Natural killer cell (primary cell): ENCODE measurements around the gene MATN1. TPM values are rescaled to one million over a fixed set of nuclear protein-coding genes. Genes with fewer than 3 reads are reported as not detected.

Source experiments
- ATAC-seq, 3 donors: fragments of 150-1000 bp in 2 of 3; fragments of 200-7000 bp in 1 of 3; cut with Tn5 transposase; 1 replicate in 1 of 3; 2 replicates in 2 of 3; pipeline ENCODE4 v1.10.0; 2021; ENCODE audit warnings: mild to moderate bottlenecking in 2 of 3, moderate library complexity in 2 of 3
- DNase-seq, 2 donors: peaks; one replicate each; pipeline versions ENCODE4 v3.0.0 to v3.0.0-alpha.2; 2013 to 2021; ENCODE audit warnings: mixed read lengths in 1 of 2
- H3K27ac ChIP-seq: one replicate; pipeline ENCODE4 v1.5.1; 2013; ENCODE audit warnings: mild to moderate bottlenecking, low read length
- H3K27me3 ChIP-seq: one replicate; pipeline ENCODE4 v1.6.1; 2013; ENCODE audit warnings: low read length; ENCODE audit not compliant: control insufficient read depth, insufficient read depth
- H3K36me3 ChIP-seq: one replicate; pipeline ENCODE4 v1.6.1; 2013; ENCODE audit warnings: low read length; ENCODE audit not compliant: control insufficient read depth, insufficient read depth
- H3K4me1 ChIP-seq: one replicate; pipeline ENCODE4 v1.6.1; 2013; ENCODE audit warnings: low read length; ENCODE audit not compliant: control insufficient read depth, insufficient read depth
- H3K4me3 ChIP-seq: one replicate; pipeline ENCODE4 v1.5.1; 2013; ENCODE audit warnings: low read length
- H3K9me3 ChIP-seq: one replicate; pipeline ENCODE4 v1.6.1; 2013; ENCODE audit warnings: low read length; ENCODE audit not compliant: control insufficient read depth, insufficient read depth
- H3K27ac Mint-ChIP-seq, 2 donors: one replicate each; pipeline ENCODE4 v1.8.0; 2022; ENCODE audit warnings: mild to moderate bottlenecking in 2 of 2, mixed read lengths in 2 of 2, moderate library complexity in 1 of 2
- H3K27me3 Mint-ChIP-seq, 2 donors: one replicate each; pipeline ENCODE4 v1.8.0; 2022; ENCODE audit warnings: low read depth in 2 of 2, mixed read lengths in 2 of 2
- H3K36me3 Mint-ChIP-seq: one replicate; pipeline ENCODE4 v1.8.0; 2022; ENCODE audit warnings: mixed read lengths
- H3K4me1 Mint-ChIP-seq, 2 donors: one replicate each; pipeline ENCODE4 v1.8.0; 2022; ENCODE audit warnings: mixed read lengths in 2 of 2
- H3K4me3 Mint-ChIP-seq: one replicate; pipeline ENCODE4 v1.8.0; 2022; ENCODE audit warnings: mild to moderate bottlenecking, moderate library complexity, mixed read lengths
- H3K9me3 Mint-ChIP-seq, 2 donors: one replicate each; pipeline ENCODE4 v1.8.0; 2022; ENCODE audit warnings: mixed read lengths in 2 of 2
- CTCF ChIP-seq: fragments of 200-600 bp; IDR thresholded peaks from one replicate; pipeline ENCODE4 v1.8.0; 2022; ENCODE audit warnings: antibody characterized with exemption
- WGBS: methylation state at CpG from one replicate; pipeline ENCODE4 v1.1.7; 2013; ENCODE audit warnings: missing lambda C conversion rate; ENCODE audit not compliant: insufficient coverage; 5-methylcytosine and 5-hydroxymethylcytosine counted together
- intact Hi-C: fragments of 100-400 bp; cut with micrococcal nuclease; formaldehyde crosslinking; loops from one replicate; pipeline ENCODE4 v1.14.2; 2022
- total RNA-seq, 4 donors: library from RNA; stranded (reverse); fragments of 120-200 nt in 1 of 4; gene quantifications; one replicate each; pipeline versions ENCODE4 v1.2.3 to v1.2.4, GENCODE V29; 2013 to 2022

The MATN1 gene
- total RNA-seq, 3 donors from 2014 or later (not counting 1 experiment from before 2014, with no cell fraction given): 0.93 to 1.7 (median 1.2) TPM

GRCh38 chr1:30675761-30676160 lies 47.6 kb downstream of the MATN1 start:
- Histone ChIP-seq H3K4me1 (no peaks in the 10 kb centered on the region), H3K4me3 (no peak overlapping the region), H3K27me3 (peaks cover 3% of the 10 kb centered on the region), H3K36me3 (no peaks in the 10 kb centered on the region), H3K9me3 (no peaks in the 10 kb centered on the region), H3K27ac (no peak overlapping the region)
- no peak for ATAC-seq
- no peak for DNase-seq
- no CpG with 5 or more reads among the region's 2 CpGs for WGBS
- Mint-ChIP-seq H3K36me3 (no peaks in the 10 kb centered on the region), H3K27me3 (peaks cover 24 to 35% of the 10 kb centered on the region in 2 donors), H3K27ac (no peak overlapping the region), H3K4me3 (no peak overlapping the region), H3K9me3 (peaks cover 3% of the 10 kb centered on the region in 2 donors), H3K4me1 (no peaks in the 10 kb centered on the region)
- no peak for TF ChIP-seq CTCF
- intact Hi-C loops: no loop called here

- peaks cover 24 to 35% of the 10 kb centered on the region in 2 donors for H3K27me3 Mint-ChIP-seq
- H3K9me3 Mint-ChIP-seq: peaks cover 3% of the 10 kb centered on the region in 2 donors
- H3K4me3 Mint-ChIP-seq: no peak overlapping the region
- H3K4me1 Mint-ChIP-seq: no peaks in the 10 kb centered on the region
- H3K27ac Mint-ChIP-seq: no peak overlapping the region
- H3K4me3 ChIP-seq: no peak overlapping the region
- H3K27me3 ChIP-seq: peaks cover 3% of the 10 kb centered on the region
- H3K27ac ChIP-seq: no peak overlapping the region
- ATAC-seq (no peak), DNase-seq (no peak)
- no peaks in the 10 kb centered on the region for H3K9me3 ChIP-seq
- TF ChIP-seq CTCF: no peak
- WGBS: 97% methylated on average over 2 of the region's 2 CpGs
- no peaks in the 10 kb centered on the region for H3K4me1 ChIP-seq
- intact Hi-C loops: no loop called here
- H3K36me3 ChIP-seq: no peaks in the 10 kb centered on the region
- H3K36me3 Mint-ChIP-seq: no peaks in the 10 kb centered on the region
These were observed 48.1 kb downstream of the MATN1 start for GRCh38 chr1:30675289-30675688.

- H3K27ac Mint-ChIP-seq: no peak overlapping the region
- Histone ChIP-seq H3K4me3 (no peak overlapping the region), H3K4me1 (no peaks in the 10 kb centered on the region), H3K27me3 (peaks cover 3% of the 10 kb centered on the region), H3K36me3 (no peaks in the 10 kb centered on the region), H3K9me3 (no peaks in the 10 kb centered on the region), H3K27ac (no peak overlapping the region)
- no peak for ATAC-seq
- TF ChIP-seq CTCF: no peak
- no peak overlapping the region for H3K4me3 Mint-ChIP-seq
- peaks cover 22 to 26% of the 10 kb centered on the region in 2 donors for H3K27me3 Mint-ChIP-seq
- no peak for DNase-seq
- intact Hi-C loops: no loop called here
- 89% methylated on average over 2 of the region's 3 CpGs for WGBS
- H3K9me3 Mint-ChIP-seq: peaks cover 3% of the 10 kb centered on the region in 2 donors
- H3K4me1 Mint-ChIP-seq: no peaks in the 10 kb centered on the region
- no peaks in the 10 kb centered on the region for H3K36me3 Mint-ChIP-seq
These were observed 50.0 kb downstream of the MATN1 start for GRCh38 chr1:30673395-30673794.

GRCh38 chr1:30672661-30673060 lies 50.7 kb downstream of the MATN1 start:
- Mint-ChIP-seq H3K9me3 (peaks cover 3% of the 10 kb centered on the region in 2 donors), H3K36me3 (no peaks in the 10 kb centered on the region), H3K27me3 (peaks cover 19 to 25% of the 10 kb centered on the region in 2 donors), H3K4me3 (no peak overlapping the region), H3K27ac (no peak overlapping the region), H3K4me1 (no peaks in the 10 kb centered on the region)
- H3K36me3 ChIP-seq: no peaks in the 10 kb centered on the region
- WGBS: 80% methylated on average over 1 of the region's 1 CpG
- no peak overlapping the region for H3K27ac ChIP-seq
- intact Hi-C loops: no loop called here
- DNase-seq (no peak), ATAC-seq (no peak)
- no peak overlapping the region for H3K4me3 ChIP-seq
- H3K4me1 ChIP-seq: no peaks in the 10 kb centered on the region
- peaks cover 3% of the 10 kb centered on the region for H3K27me3 ChIP-seq
- H3K9me3 ChIP-seq: no peaks in the 10 kb centered on the region
- no peak for TF ChIP-seq CTCF
